ENCODE data around the gene NKAPL.
A peak's percentile ranks its signal among the peaks of the same experiment; 100 is the strongest.

The NKAPL gene

GRCh38 chr6:28250747-28251146 lies 8.3 kb upstream of the NKAPL start:
- peak overlapping the region; percentile 96 for H3K4me3 ChIP-seq (ENCODE audit: low read length)
- no peak for TF ChIP-seq CTCF (conservative IDR thresholded peaks at IDR 0.05; ENCODE audit: low read depth, low read length)
- no peak for DNase-seq (ENCODE audit: low read depth)

- no peak for TF ChIP-seq CTCF (conservative IDR thresholded peaks at IDR 0.05; ENCODE audit: low read depth, low read length)
- no peak for DNase-seq (ENCODE audit: low read depth)
- peak overlapping the region; percentile 96 for H3K4me3 ChIP-seq (ENCODE audit: low read length)
These were observed 7.5 kb upstream of the NKAPL start for GRCh38 chr6:28251661-28252008.

DNA sequence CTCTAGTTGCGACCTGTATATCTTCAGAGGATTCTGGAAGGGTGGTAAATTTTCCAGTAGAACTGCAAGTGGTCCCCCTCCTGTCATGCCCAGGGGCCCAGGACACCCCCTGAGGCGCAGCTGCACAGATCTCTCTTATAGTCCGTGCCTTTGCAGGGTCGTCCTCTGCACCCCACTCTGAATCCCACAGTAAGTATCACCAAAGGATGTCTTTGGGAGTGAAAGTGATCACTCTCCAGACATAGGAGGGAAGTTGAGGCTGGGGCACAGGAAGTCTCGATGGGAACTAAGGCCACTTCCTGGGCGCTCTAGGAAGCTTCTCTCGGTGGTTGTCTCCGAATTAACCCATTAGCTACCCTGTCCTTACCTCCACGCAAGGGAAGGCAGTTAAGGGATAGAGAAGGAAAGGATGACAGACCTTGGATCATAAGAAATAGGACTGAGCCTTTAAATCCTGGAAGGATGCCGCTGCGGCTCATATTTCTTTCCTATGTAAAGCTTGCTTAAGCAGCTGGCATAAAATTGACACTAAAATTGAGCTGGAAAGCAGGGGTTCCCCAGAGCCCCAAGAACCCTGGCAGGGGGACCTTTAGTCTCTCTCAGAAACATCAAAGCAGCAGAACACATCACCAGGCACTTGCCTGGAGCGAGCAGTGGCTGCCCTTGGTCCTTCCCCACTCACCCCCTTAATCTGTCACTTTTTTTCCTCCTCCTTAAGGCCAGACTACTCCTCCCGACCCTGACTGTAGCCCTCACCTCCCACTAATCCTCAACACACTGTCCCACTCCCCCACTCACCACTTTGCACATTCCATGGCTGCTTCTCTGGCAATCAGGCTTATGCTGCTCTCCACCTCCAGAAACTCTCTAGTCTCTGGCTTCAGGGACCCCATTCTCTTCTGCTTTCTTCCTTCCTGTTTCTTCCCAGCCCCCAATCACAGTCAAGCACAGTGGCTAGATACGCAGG lies 6.8 kb upstream of the NKAPL start, which contains the start of gene ZKSCAN4:
ZKSCAN4 (minus strand) TSS at position 261 of the 967 bp plus-strand sequence. CDS start 289 bp downstream, outside the sequence.
- peak; percentile 77 for DNase-seq (ENCODE audit: low read depth)
- no peak for TF ChIP-seq CTCF (conservative IDR thresholded peaks at IDR 0.05; ENCODE audit: low read depth, low read length)
- H3K4me3 ChIP-seq (ENCODE audit: low read length): peak within 1 kb of the TSS; percentile 96

GRCh38 chr6:28254121-28254519 lies 5.0 kb upstream of the NKAPL start:
- DNase-seq (ENCODE audit: low read depth): no peak
- no peak overlapping the region for H3K4me3 ChIP-seq (ENCODE audit: low read length)
- TF ChIP-seq CTCF (conservative IDR thresholded peaks at IDR 0.05; ENCODE audit: low read depth, low read length): no peak

DNA sequence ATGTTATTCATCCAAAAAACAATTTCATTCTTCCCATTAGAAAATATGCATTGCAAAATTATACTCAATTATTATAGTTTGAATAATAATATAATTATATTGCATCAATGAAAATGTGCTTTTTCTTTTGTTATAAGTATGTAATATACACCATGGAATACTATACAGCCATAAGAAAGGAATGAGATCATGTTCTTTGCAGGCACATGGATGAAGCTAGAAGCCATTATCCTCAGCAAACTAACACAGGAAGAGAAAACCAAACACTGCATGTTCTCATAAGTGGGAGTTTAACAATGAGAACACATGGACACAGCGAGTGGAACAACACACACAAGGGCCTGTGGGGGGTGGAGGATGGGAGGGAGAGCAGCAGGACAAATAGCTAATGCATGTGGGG lies 2.1 kb upstream of the NKAPL start:
- H3K4me3 ChIP-seq (ENCODE audit: low read length): no peak overlapping the region
- no peak for DNase-seq (ENCODE audit: low read depth)
- TF ChIP-seq CTCF (conservative IDR thresholded peaks at IDR 0.05; ENCODE audit: low read depth, low read length): no peak

- no peak for TF ChIP-seq CTCF (conservative IDR thresholded peaks at IDR 0.05; ENCODE audit: low read depth, low read length)
- no peak overlapping the region for H3K4me3 ChIP-seq (ENCODE audit: low read length)
- DNase-seq (ENCODE audit: low read depth): no peak
These were observed 4.8 kb downstream of the NKAPL start for GRCh38 chr6:28263922-28264321.

Measured in retinal pigment epithelial cell (primary cell).